Kidney (tissue), 14 donors: ENCODE measurements around the gene HDHD3. TPM values are rescaled to one million over a fixed set of nuclear protein-coding genes. Genes with fewer than 3 reads are reported as not detected.

ENCODE experiments used
- DNase-seq, 5 donors: peaks; one replicate each; pipeline ENCODE4 v3.0.0-alpha.2; 2013 to 2020
- FAIRE-seq: peaks from 2 replicates; lab custom pipeline; 2012; peaks lifted over from hg19 to GRCh38; lab: Jason Lieb, UNC
- H3K27ac ChIP-seq, 2 donors: one replicate each; pipeline ENCODE4 v1.7.0; 2013; ENCODE audit warnings: low read depth in 2 of 2, low read length in 2 of 2, inconsistent platforms in 1 of 2
- H3K27me3 ChIP-seq: one replicate; pipeline ENCODE4 v1.7.1; 2013; ENCODE audit warnings: low read length, inconsistent platforms; ENCODE audit not compliant: control insufficient read depth, insufficient read depth
- H3K36me3 ChIP-seq, 3 donors: one replicate each; pipeline versions ENCODE4 v1.7.0 to v1.7.1; 2013; ENCODE audit warnings: low read length in 3 of 3, control low read depth in 1 of 3, inconsistent platforms in 1 of 3; ENCODE audit not compliant: insufficient read depth in 3 of 3, control insufficient read depth in 2 of 3
- H3K4me1 ChIP-seq, 3 donors: one replicate each; pipeline versions ENCODE4 v1.7.0 to v1.7.1; 2013; ENCODE audit warnings: low read length in 3 of 3, inconsistent platforms in 1 of 3, low read depth in 1 of 3; ENCODE audit not compliant: control insufficient read depth in 2 of 3, insufficient read depth in 2 of 3
- H3K4me3 ChIP-seq, 3 donors: one replicate each; pipeline versions ENCODE4 v1.7.0 to v1.8.1; 2013; ENCODE audit warnings: low read length in 3 of 3, control low read depth in 1 of 3, inconsistent platforms in 1 of 3
- H3K9ac ChIP-seq, 3 donors: one replicate each; pipeline versions ENCODE4 v1.7.0 to v1.7.1; 2013; ENCODE audit warnings: low read length in 3 of 3, control low read depth in 1 of 3, inconsistent platforms in 1 of 3
- H3K9me3 ChIP-seq, 3 donors: one replicate each; pipeline versions ENCODE4 v1.7.0 to v1.7.1; 2013; ENCODE audit warnings: low read length in 3 of 3, control low read depth in 1 of 3, inconsistent platforms in 1 of 3; ENCODE audit not compliant: control insufficient read depth in 2 of 3, insufficient read depth in 1 of 3
- CTCF ChIP-seq: IDR thresholded peaks from 3 replicates; pipeline ENCODE4 v1.5.1; 2012; ENCODE audit warnings: mild to moderate bottlenecking, moderate library complexity, borderline replicate concordance; ENCODE audit not compliant: insufficient read depth; ENCODE audit errors: extremely low read depth
- intact Hi-C: fragments of 100-400 bp; cut with DNase I; formaldehyde crosslinking; loops from one replicate; pipeline ENCODE4 v1.11.1; 2022
- polyA plus RNA-seq: library from polyadenylated mRNA; stranded (reverse); fragments of 350-450 nt; fragmentation: Illumina TruSeq; extraction: RNeasy Lipid Tissue Mini Kit (QIAGEN cat#74804); gene quantifications from one replicate; pipeline ENCODE4 v1.2.3, GENCODE V29; 2014; ENCODE audit warnings: low read depth, low replicate concordance; ENCODE audit not compliant: insufficient read depth
- total RNA-seq: library from RNA; stranded (reverse); fragmentation: NEBNext Ultra II Directional; extraction: Animal tissue kit (Norgen Biotek cat#: 25700); gene quantifications from one replicate; pipeline ENCODE4 v1.2.1, GENCODE V29; 2021
- donor health status: control.
- donor health status: control.
- donor health status: control.
- donor health status: control.
- donor health status: control.
- donor health status: DM: yes; HTN: yes; CAD: no.
- donor health status: Normal renal cell carcinoma (clear cell type).

The HDHD3 gene
- total and polyA plus RNA-seq, 2 donors from 2014 or later: 29.8 to 107 TPM

- Histone ChIP-seq H3K27ac (no peak overlapping the region), H3K27me3 (no peaks in the 10 kb centered on the region), H3K9me3 (no peaks in the 10 kb centered on the region), H3K4me1 (peaks cover 0 to 14% (median 0%) of the 10 kb centered on the region in 3 donors), H3K36me3 (peaks cover 0 to 10% (median 0%) of the 10 kb centered on the region in 3 donors), H3K9ac (no peak overlapping the region), H3K4me3 (peak overlapping the region in 1 of 3 donors; percentile 8)
- FAIRE-seq (no peak), DNase-seq (no peak)
- no peak for TF ChIP-seq CTCF
- intact Hi-C loops: no loop called here
Observed at GRCh38 chr9:113373676-113374392, 3.0 kb downstream of the HDHD3 start.

- no peaks in the 10 kb centered on the region for H3K9me3 ChIP-seq
- intact Hi-C loops: no loop called here
- no peak overlapping the region for H3K4me3 ChIP-seq
- DNase-seq (no peak), FAIRE-seq (no peak)
- H3K27me3 ChIP-seq: no peaks in the 10 kb centered on the region
- H3K4me1 ChIP-seq: peaks cover 0 to 14% (median 0%) of the 10 kb centered on the region in 3 donors
- peaks cover 0 to 10% (median 0%) of the 10 kb centered on the region in 3 donors for H3K36me3 ChIP-seq
- TF ChIP-seq CTCF: no peak
- H3K27ac ChIP-seq: no peak overlapping the region
- H3K9ac ChIP-seq: no peak overlapping the region
Observed at GRCh38 chr9:113373256-113373655, 3.5 kb downstream of the HDHD3 start.

GRCh38 chr9:113372059-113372458, 4.7 kb downstream of the HDHD3 start:
- H3K9ac ChIP-seq: no peak overlapping the region
- no peak for TF ChIP-seq CTCF
- intact Hi-C loops: no loop called here
- peaks cover 0 to 10% (median 0%) of the 10 kb centered on the region in 3 donors for H3K36me3 ChIP-seq
- H3K27ac ChIP-seq: no peak overlapping the region
- peaks cover 0 to 14% (median 0%) of the 10 kb centered on the region in 3 donors for H3K4me1 ChIP-seq
- no peaks in the 10 kb centered on the region for H3K27me3 ChIP-seq
- no peak for DNase-seq
- no peaks in the 10 kb centered on the region for H3K9me3 ChIP-seq
- no peak overlapping the region for H3K4me3 ChIP-seq
- FAIRE-seq: no peak
